Lung (tissue), 12 donors: Measurements from ENCODE around the gene TNFSF13B. TPM values are rescaled to one million over a fixed set of nuclear protein-coding genes. Genes with fewer than 3 reads are reported as not detected.

Experiments
- ATAC-seq: fragments of 200-7000 bp; cut with Tn5 transposase; one replicate; pipeline ENCODE4 v1.9.1; 2020; ENCODE audit warnings: moderate number of reproducible peaks; ENCODE audit not compliant: insufficient read depth, low FRiP score
- DNase-seq, 3 donors: peaks; one replicate each; pipeline ENCODE4 v3.0.0-alpha.2; 2013 to 2017
- H3K27ac ChIP-seq, 2 donors: one replicate each; pipeline ENCODE4 v1.5.1; 2013; ENCODE audit warnings: mild to moderate bottlenecking in 2 of 2, moderate library complexity in 2 of 2, control low read depth in 1 of 2, inconsistent platforms in 1 of 2, low read depth in 1 of 2, low read length in 1 of 2
- H3K27me3 ChIP-seq, 3 donors: one replicate each; pipeline ENCODE4 v1.5.1; 2013; ENCODE audit warnings: low read length in 2 of 3; ENCODE audit not compliant: control insufficient read depth in 3 of 3, insufficient read depth in 3 of 3
- H3K36me3 ChIP-seq, 4 donors: one replicate each; pipeline ENCODE4 v1.5.1; 2013; ENCODE audit warnings: low read length in 4 of 4, mild to moderate bottlenecking in 1 of 4, moderate library complexity in 1 of 4; ENCODE audit not compliant: control insufficient read depth in 4 of 4, insufficient read depth in 4 of 4
- H3K4me1 ChIP-seq, 5 donors: one replicate each; pipeline ENCODE4 v1.5.1; 2013; ENCODE audit warnings: low read length in 5 of 5, mild to moderate bottlenecking in 2 of 5, moderate library complexity in 1 of 5; ENCODE audit not compliant: control insufficient read depth in 5 of 5, insufficient read depth in 5 of 5
- H3K4me3 ChIP-seq: one replicate; pipeline ENCODE4 v1.5.1; 2013; ENCODE audit warnings: mild to moderate bottlenecking, control low read depth, moderate library complexity
- H3K9ac ChIP-seq, 2 donors: one replicate each; pipeline ENCODE4 v1.5.1; 2013; ENCODE audit warnings: low read length in 2 of 2, control low read depth in 1 of 2; ENCODE audit not compliant: insufficient read depth in 1 of 2
- H3K9me3 ChIP-seq, 4 donors: one replicate each; pipeline ENCODE4 v1.5.1; 2013; ENCODE audit warnings: low read length in 3 of 4, mild to moderate bottlenecking in 1 of 4, moderate library complexity in 1 of 4; ENCODE audit not compliant: control insufficient read depth in 4 of 4, insufficient read depth in 3 of 4
- CTCF ChIP-seq: IDR thresholded peaks from 2 replicates; pipeline ENCODE4 v1.5.1; 2012; ENCODE audit warnings: mild to moderate bottlenecking; ENCODE audit errors: control extremely low read depth, extremely low read depth
- WGBS, 2 donors: extraction: QIAGEN DNeasy Blood & Tissue Kit; methylation state at CpG; one replicate each; pipeline ENCODE4 v1.1.7; 2013; 5-methylcytosine and 5-hydroxymethylcytosine counted together
- polyA plus RNA-seq, 2 donors: library from polyadenylated mRNA; stranded (reverse); fragments of 200-250 nt; gene quantifications; one replicate each; pipeline ENCODE4 v1.2.1, GENCODE V29; 2013
- total RNA-seq, 2 donors: library from RNA; depleted of rRNA in 1 of 2; stranded (reverse); fragments of >200 nt in 1 of 2; gene quantifications; one replicate each; pipeline ENCODE4 v1.2.1, GENCODE V29; 2014 to 2021
- donor health status: control.
- donor health status: control.
- donor health status: Bipolar disorder and iron deficiency.
- donor health status: healthy.
- donor health status: DM: yes; HTN: yes; CAD: no.

Gene TNFSF13B
- total and polyA plus RNA-seq, 4 donors = 6.0 to 32.9 (median 24.9) TPM

GRCh38 chr13:108225440-108225839 lies 44.1 kb upstream of the TNFSF13B start:
- Histone ChIP-seq H3K4me1 (peaks cover 0 to 24% (median 10%) of the 10 kb centered on the region in 5 donors), H3K27ac (no peak overlapping the region), H3K27me3 (no peaks in the 10 kb centered on the region), H3K36me3 (peaks cover 0 to 12% (median 0%) of the 10 kb centered on the region in 4 donors), H3K9ac (no peak overlapping the region), H3K9me3 (no peaks in the 10 kb centered on the region), H3K4me3 (no peak overlapping the region)
- 29 to 42% methylated on average over 1 of the region's 1 CpG for WGBS, 2 donors
- DNase-seq (no peak), ATAC-seq (no peak)
- TF ChIP-seq CTCF = no peak

DNA sequence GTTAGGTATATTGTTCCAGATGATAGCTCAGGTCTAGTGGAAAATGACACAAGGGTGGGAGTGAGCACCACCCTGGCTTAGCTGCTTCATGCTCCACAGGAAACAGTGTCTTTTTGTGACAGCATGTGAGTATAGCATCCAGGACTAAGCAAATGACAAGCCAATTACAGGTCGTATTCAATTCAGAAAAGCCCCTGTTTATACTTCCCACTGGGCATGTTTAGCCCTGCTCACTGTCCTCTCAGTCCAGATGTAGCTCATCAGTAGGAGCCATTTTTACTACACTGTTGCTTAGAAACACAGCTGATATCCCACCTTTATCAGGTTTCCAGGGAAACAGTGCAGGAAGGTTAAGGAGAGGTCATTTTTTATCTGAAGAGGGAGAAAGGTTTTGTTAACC lies 43.3 kb upstream of the TNFSF13B start:
- Histone ChIP-seq H3K36me3 (peaks cover 0 to 12% (median 0%) of the 10 kb centered on the region in 4 donors), H3K9me3 (no peaks in the 10 kb centered on the region), H3K9ac (no peak overlapping the region), H3K27me3 (no peaks in the 10 kb centered on the region), H3K4me3 (no peak overlapping the region), H3K27ac (no peak overlapping the region), H3K4me1 (peaks cover 0 to 24% (median 7%) of the 10 kb centered on the region in 5 donors)
- 18 to 20% methylated on average over 1 of the region's 1 CpG for WGBS, 2 donors
- DNase-seq (no peak), ATAC-seq (no peak)
- no peak for TF ChIP-seq CTCF

DNA sequence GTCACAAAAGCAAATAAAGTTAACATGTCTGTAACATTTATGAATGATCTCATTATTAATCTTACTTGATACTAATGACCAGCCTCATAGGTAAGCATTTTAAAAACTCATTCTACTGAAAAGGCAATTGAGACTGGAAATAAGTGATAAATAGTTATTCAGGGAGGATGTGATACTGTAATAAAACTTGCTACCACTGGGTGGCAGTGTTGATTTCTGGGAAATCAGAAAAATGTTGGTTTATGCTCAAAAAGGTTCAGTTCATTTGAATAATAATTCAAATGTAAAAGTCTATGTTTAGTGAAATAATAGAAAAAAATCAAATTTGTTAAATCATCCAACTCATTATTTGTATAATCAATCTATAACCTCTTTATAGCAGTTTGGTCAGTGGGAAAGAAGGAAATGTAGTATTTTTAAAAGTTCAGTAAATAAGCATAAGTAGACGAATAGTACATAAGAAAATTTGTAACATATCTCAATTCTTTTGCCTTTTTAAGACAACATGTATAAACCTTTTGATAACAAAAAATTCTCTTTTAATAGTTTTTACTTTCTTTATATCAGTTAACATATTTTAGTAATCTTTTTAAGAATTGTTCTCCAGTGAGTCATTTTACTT lies 41.8 kb upstream of the TNFSF13B start:
- no peak overlapping the region for H3K9ac ChIP-seq
- DNase-seq = peak in 2 of 3 donors; percentile 66
- H3K4me3 ChIP-seq = no peak overlapping the region
- peak; percentile 57 for TF ChIP-seq CTCF
- no peaks in the 10 kb centered on the region for H3K9me3 ChIP-seq
- H3K27me3 ChIP-seq = no peaks in the 10 kb centered on the region
- H3K36me3 ChIP-seq = peaks cover 0 to 12% (median 0%) of the 10 kb centered on the region in 4 donors
- H3K4me1 ChIP-seq = peaks cover 0 to 24% (median 7%) of the 10 kb centered on the region in 5 donors
- WGBS, 2 donors = 84 to 86% methylated on average over 1 of the region's 1 CpG
- no peak overlapping the region for H3K27ac ChIP-seq
- ATAC-seq = no peak

DNA sequence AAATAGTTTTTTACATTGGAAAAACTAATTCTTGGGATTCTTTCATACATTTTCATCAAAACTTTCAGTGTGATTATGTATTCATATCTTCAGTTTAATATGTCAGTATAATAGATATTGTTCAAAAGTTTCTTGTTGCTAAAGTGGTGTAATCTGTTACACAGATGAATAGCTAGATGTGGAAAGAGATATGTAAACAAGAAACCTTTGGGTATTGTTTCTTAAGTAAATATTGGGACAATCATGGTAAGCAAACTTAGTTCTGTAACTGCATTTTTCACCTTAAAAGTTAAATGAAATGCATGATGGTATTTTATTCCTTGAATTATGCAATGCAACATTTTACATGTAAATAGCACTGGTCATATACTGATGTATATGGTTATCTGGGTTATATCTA lies 39.1 kb upstream of the TNFSF13B start:
- TF ChIP-seq CTCF = no peak
- no peaks in the 10 kb centered on the region for H3K27me3 ChIP-seq
- H3K9ac ChIP-seq = no peak overlapping the region
- peaks cover 0 to 11% (median 3%) of the 10 kb centered on the region in 5 donors for H3K4me1 ChIP-seq
- no peak overlapping the region for H3K27ac ChIP-seq
- H3K4me3 ChIP-seq = no peak overlapping the region
- ATAC-seq = no peak
- H3K36me3 ChIP-seq = peaks cover 0 to 9% (median 0%) of the 10 kb centered on the region in 4 donors
- DNase-seq = no peak
- no peaks in the 10 kb centered on the region for H3K9me3 ChIP-seq
